ENCODE results near the gene CSTPP1.
A peak's percentile ranks its signal among the peaks of the same experiment; 100 is the strongest.
"Not testable (repeated sequence)": the region's sequence is repeated elsewhere in the genome, so short reads cannot be mapped to it uniquely, and the experiment has no call there.

CSTPP1 gene

GRCh38 chr11:47104261-47104950 lies 167.8 kb downstream of the CSTPP1 start:
- DNase-seq = peak; percentile 77

GRCh38 chr11:47105541-47105940 lies 169.0 kb downstream of the CSTPP1 start:
- DNase-seq = no peak

- DNase-seq = no peak
Measured at GRCh38 chr11:47105974-47106373, 169.4 kb downstream of the CSTPP1 start.

- DNase-seq = no peak
Measured at GRCh38 chr11:47106798-47107411, 170.3 kb downstream of the CSTPP1 start.

- no peak for DNase-seq
Measured at GRCh38 chr11:47107744-47108143, 171.2 kb downstream of the CSTPP1 start.

- DNase-seq = no peak
Measured at GRCh38 chr11:47108214-47108613, 171.7 kb downstream of the CSTPP1 start.

GRCh38 chr11:47109051-47109726 lies 172.6 kb downstream of the CSTPP1 start:
- peak; percentile 13 for DNase-seq

GRCh38 chr11:47109727-47110246 lies 173.2 kb downstream of the CSTPP1 start:
- peak; percentile 1 for DNase-seq

GRCh38 chr11:47111318-47111804 lies 174.8 kb downstream of the CSTPP1 start:
- no peak for DNase-seq

- DNase-seq = not testable (repeated sequence)
Measured at GRCh38 chr11:47112941-47113340, 176.4 kb downstream of the CSTPP1 start.

GRCh38 chr11:47118958-47119688 lies 182.6 kb downstream of the CSTPP1 start:
- DNase-seq = not testable (repeated sequence)

GRCh38 chr11:47121056-47121455 lies 184.5 kb downstream of the CSTPP1 start:
- no peak for DNase-seq

- no peak for DNase-seq
Measured at GRCh38 chr11:47121731-47122130, 185.2 kb downstream of the CSTPP1 start.

GRCh38 chr11:47123094-47123493 lies 186.5 kb downstream of the CSTPP1 start:
- DNase-seq = peak; percentile 12

- no peak for DNase-seq
Measured at GRCh38 chr11:47124675-47125074, 188.1 kb downstream of the CSTPP1 start.

GRCh38 chr11:47125083-47125482 lies 188.5 kb downstream of the CSTPP1 start:
- DNase-seq = no peak

GRCh38 chr11:47127213-47127612 lies 190.7 kb downstream of the CSTPP1 start:
- no peak for DNase-seq

- DNase-seq = no peak
Measured at GRCh38 chr11:47130543-47130942, 194.0 kb downstream of the CSTPP1 start.

- DNase-seq = no peak
Measured at GRCh38 chr11:47131136-47131535, 194.6 kb downstream of the CSTPP1 start.

GRCh38 chr11:47132490-47132889 lies 195.9 kb downstream of the CSTPP1 start:
- no peak for DNase-seq

GRCh38 chr11:47132981-47133380 lies 196.4 kb downstream of the CSTPP1 start:
- DNase-seq = no peak

GRCh38 chr11:47136327-47136726 lies 199.8 kb downstream of the CSTPP1 start:
- DNase-seq = no peak

- DNase-seq = no peak
Measured at GRCh38 chr11:47136921-47137320, 200.4 kb downstream of the CSTPP1 start.
